Prostate gland (tissue), 2 donors: ENCODE data around the gene NDUFS2. TPM values are rescaled to one million over a fixed set of nuclear protein-coding genes. Genes with fewer than 3 reads are reported as not detected.
A peak's percentile ranks its signal among the peaks of the same experiment; 100 is the strongest.

Experiments
- DNase-seq: peaks from one replicate; pipeline ENCODE4 v3.0.0-alpha.2; 2019; ENCODE audit warnings: low spot score
- H3K27ac ChIP-seq, 2 donors: fragments of 200-600 bp; sonication (generic); 2 replicates each; pipeline ENCODE4 v1.5.1; 2017 to 2019
- H3K27me3 ChIP-seq: fragments of 200-600 bp; sonication (generic); replicated peaks from 2 replicates; pipeline ENCODE4 v1.5.1; 2019; ENCODE audit not compliant: insufficient read depth
- H3K36me3 ChIP-seq, 2 donors: fragments of 200-600 bp; sonication (generic); 1 replicate in 1 of 2; 2 replicates in 1 of 2; pipeline versions ENCODE4 v1.5.1 to v1.8.1; 2017 to 2019
- H3K4me1 ChIP-seq: fragments of 200-600 bp; sonication (generic); replicated peaks from 2 replicates; pipeline ENCODE4 v1.5.1; 2019
- H3K4me3 ChIP-seq, 2 donors: fragments of 200-600 bp; sonication (generic); 2 replicates each; pipeline ENCODE4 v1.5.1; 2017 to 2019
- H3K9me3 ChIP-seq: fragments of 200-600 bp; sonication (generic); 2 replicates; pipeline ENCODE4 v1.5.1; 2017
- CTCF ChIP-seq, 4 experiments: fragments of 200-600 bp in 2 of 4; fragments of 450-650 bp in 2 of 4; sonication (generic) in 2 of 4; IDR thresholded peaks; 1 replicate in 3 of 4; 2 replicates in 1 of 4; pipeline ENCODE4 v1.5.1; 2016 to 2019; ENCODE audit warnings: antibody characterized with exemption in 4 of 4, mild to moderate bottlenecking in 2 of 4, moderate library complexity in 2 of 4
- POLR2A ChIP-seq: fragments of 450-650 bp; IDR thresholded peaks from one replicate; pipeline ENCODE4 v1.6.1; 2016; ENCODE audit warnings: antibody characterized with exemption, mild to moderate bottlenecking
- POLR2AphosphoS5 ChIP-seq: sonication (generic); formaldehyde crosslinking; IDR thresholded peaks from one replicate; pipeline ENCODE4 v1.6.1; 2017; ENCODE audit warnings: antibody characterized with exemption
- WGBS: methylation state at CpG from one replicate; pipeline ENCODE4 v1.1.5; 2018; 5-methylcytosine and 5-hydroxymethylcytosine counted together
- intact Hi-C: fragments of 100-400 bp; cut with DNase I; formaldehyde crosslinking; loops from one replicate; pipeline ENCODE4 v1.14.2; 2022
- total RNA-seq, 2 donors: library from RNA; depleted of rRNA; stranded (reverse); fragments of >200 nt; gene quantifications; one replicate each; pipeline ENCODE4 v1.1.0, GENCODE V29; 2016

Gene NDUFS2
- total RNA-seq, 2 donors from 2014 or later = 108 to 111 TPM

GRCh38 chr1:161171696-161172095 is 30.5 kb upstream of the NDUFS2 start:
- 82% methylated on average over 12 of the region's 12 CpGs for WGBS
- no peak overlapping the region for H3K4me3 ChIP-seq
- peak overlapping the region in 1 of 2 donors; percentile 25 for H3K27ac ChIP-seq
- no peak for DNase-seq
- peaks cover 0 to 17% of the 10 kb centered on the region in 2 donors for H3K36me3 ChIP-seq
- intact Hi-C loops = no loop called here
- TF ChIP-seq POLR2A (no peak), POLR2AphosphoS5 (no peak), CTCF (IDR thresholded peaks at IDR 0.05) (no peak)
- H3K27me3 ChIP-seq = no peaks in the 10 kb centered on the region
- no peaks in the 10 kb centered on the region for H3K4me1 ChIP-seq
- no peaks in the 10 kb centered on the region for H3K9me3 ChIP-seq

GRCh38 chr1:161172349-161172748 is 29.8 kb upstream of the NDUFS2 start:
- H3K36me3 ChIP-seq = peaks cover 0 to 17% of the 10 kb centered on the region in 2 donors
- WGBS = 63% methylated on average over 1 of the region's 1 CpG
- peak; percentile 29 for DNase-seq
- no peaks in the 10 kb centered on the region for H3K27me3 ChIP-seq
- TF ChIP-seq CTCF (IDR thresholded peaks at IDR 0.05) (no peak), POLR2A (no peak), POLR2AphosphoS5 (no peak)
- H3K4me3 ChIP-seq = no peak overlapping the region
- no peaks in the 10 kb centered on the region for H3K9me3 ChIP-seq
- peak overlapping the region in 1 of 2 donors; percentile 25 for H3K27ac ChIP-seq
- no peaks in the 10 kb centered on the region for H3K4me1 ChIP-seq
- intact Hi-C loops = no loop called here

- TF ChIP-seq POLR2A (no peak), POLR2AphosphoS5 (no peak)
- WGBS = 60% methylated on average over 4 of the region's 4 CpGs
- Histone ChIP-seq H3K9me3 (no peaks in the 10 kb centered on the region), H3K27ac (no peak overlapping the region), H3K4me3 (no peak overlapping the region), H3K36me3 (peaks cover 0 to 17% of the 10 kb centered on the region in 2 donors), H3K4me1 (no peaks in the 10 kb centered on the region), H3K27me3 (no peaks in the 10 kb centered on the region)
- DNase-seq = no peak
- intact Hi-C loops = no loop called here
Measured at GRCh38 chr1:161172776-161173376, 29.3 kb upstream of the NDUFS2 start.

GRCh38 chr1:161173711-161174110 is 28.5 kb upstream of the NDUFS2 start:
- intact Hi-C loops = no loop called here
- TF ChIP-seq CTCF (IDR thresholded peaks at IDR 0.05) = no peak
- no peak for TF ChIP-seq POLR2AphosphoS5
- TF ChIP-seq POLR2A = no peak
- WGBS = 95% methylated on average over 11 of the region's 11 CpGs
- Histone ChIP-seq H3K36me3 (peaks cover 0 to 17% of the 10 kb centered on the region in 2 donors), H3K4me3 (no peak overlapping the region), H3K9me3 (no peaks in the 10 kb centered on the region), H3K27ac (no peak overlapping the region), H3K27me3 (no peaks in the 10 kb centered on the region), H3K4me1 (no peaks in the 10 kb centered on the region)
- no peak for DNase-seq

- Histone ChIP-seq H3K4me1 (no peaks in the 10 kb centered on the region), H3K27me3 (no peaks in the 10 kb centered on the region), H3K4me3 (no peak overlapping the region), H3K9me3 (no peaks in the 10 kb centered on the region), H3K36me3 (peaks cover 0 to 17% of the 10 kb centered on the region in 2 donors), H3K27ac (no peak overlapping the region)
- DNase-seq = no peak
- WGBS = 92% methylated on average over 11 of the region's 11 CpGs
- no peak for TF ChIP-seq POLR2AphosphoS5
- no peak for TF ChIP-seq CTCF (IDR thresholded peaks at IDR 0.05)
- intact Hi-C loops = no loop called here
Measured at GRCh38 chr1:161174911-161175310, 27.3 kb upstream of the NDUFS2 start.
